HG03095 (cell line): ENCODE data around the gene GTF2I.
"Not testable (repeated sequence)": the region's sequence is repeated elsewhere in the genome, so short reads cannot be mapped to it uniquely, and the experiment has no call there.

Experiments
- ATAC-seq: cut with Tn5 transposase; IDR thresholded peaks from one replicate; pipeline ENCODE4 v1.9.1; 2021; ENCODE audit warnings: moderate library complexity; ENCODE audit not compliant: unreplicated experiment

Gene GTF2I

DNA sequence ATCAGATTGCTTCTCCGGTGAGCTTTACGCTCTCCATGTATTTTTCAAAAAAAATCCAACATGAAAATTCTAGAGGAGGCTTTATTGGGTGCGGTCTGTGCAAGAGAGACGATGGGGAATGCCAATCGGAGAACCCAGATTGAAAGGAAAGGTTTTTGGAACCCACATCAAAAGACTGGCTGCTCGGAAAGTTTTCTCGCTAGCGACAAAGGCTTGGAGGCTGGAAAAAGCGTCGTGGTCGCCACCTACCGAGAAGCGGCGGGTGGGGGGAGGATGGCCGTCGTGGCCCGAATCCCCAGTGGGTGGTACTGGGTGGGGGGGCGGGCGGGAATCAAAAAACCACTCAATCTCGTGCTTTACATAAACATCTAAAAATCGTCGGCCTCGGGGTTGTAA lies 1.1 kb upstream of the GTF2I start:
- no peak for ATAC-seq

DNA sequence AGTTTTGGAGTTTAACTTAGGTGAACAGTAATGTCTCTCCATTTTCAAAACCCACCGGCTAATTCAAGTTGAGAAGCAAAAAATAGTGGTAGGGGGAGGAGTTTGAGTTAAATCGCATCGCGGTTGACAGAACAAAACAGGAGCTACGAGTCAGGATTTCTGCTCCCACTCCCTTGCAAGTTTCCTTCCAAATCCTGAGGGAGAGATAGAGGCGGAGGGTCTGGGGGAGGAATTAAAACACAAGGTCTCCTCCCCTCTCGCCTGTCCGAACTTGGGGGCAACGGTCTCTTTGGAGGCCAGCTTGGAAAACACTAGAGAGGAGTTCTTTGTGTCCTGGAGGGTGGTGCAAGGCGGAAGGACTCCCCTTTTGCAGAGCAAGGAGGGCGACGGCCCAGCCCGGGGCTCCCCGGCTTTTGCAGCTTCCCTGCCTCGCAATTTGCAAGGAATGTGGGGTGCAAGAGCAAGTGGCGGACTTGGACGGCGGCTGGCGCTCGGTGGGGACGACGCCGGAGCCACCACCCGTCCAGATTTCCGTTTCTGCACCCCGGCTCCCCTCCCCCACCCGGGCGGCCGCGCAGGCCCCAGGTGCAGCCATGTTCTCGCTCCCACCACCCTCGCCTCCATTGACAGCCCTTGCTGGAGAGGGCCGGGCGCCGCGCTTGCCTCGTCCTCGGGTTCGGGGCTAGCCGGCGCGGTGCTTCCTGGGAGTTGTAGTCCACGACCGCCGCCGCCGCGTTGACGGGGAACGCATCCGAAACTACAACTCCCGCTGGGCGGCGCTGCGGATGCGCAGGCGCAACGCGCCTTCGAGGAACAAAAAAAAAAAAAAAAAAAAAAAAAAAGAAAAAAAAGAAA lies 454 bp upstream of the GTF2I start:
- ATAC-seq: peak; percentile 60

DNA sequence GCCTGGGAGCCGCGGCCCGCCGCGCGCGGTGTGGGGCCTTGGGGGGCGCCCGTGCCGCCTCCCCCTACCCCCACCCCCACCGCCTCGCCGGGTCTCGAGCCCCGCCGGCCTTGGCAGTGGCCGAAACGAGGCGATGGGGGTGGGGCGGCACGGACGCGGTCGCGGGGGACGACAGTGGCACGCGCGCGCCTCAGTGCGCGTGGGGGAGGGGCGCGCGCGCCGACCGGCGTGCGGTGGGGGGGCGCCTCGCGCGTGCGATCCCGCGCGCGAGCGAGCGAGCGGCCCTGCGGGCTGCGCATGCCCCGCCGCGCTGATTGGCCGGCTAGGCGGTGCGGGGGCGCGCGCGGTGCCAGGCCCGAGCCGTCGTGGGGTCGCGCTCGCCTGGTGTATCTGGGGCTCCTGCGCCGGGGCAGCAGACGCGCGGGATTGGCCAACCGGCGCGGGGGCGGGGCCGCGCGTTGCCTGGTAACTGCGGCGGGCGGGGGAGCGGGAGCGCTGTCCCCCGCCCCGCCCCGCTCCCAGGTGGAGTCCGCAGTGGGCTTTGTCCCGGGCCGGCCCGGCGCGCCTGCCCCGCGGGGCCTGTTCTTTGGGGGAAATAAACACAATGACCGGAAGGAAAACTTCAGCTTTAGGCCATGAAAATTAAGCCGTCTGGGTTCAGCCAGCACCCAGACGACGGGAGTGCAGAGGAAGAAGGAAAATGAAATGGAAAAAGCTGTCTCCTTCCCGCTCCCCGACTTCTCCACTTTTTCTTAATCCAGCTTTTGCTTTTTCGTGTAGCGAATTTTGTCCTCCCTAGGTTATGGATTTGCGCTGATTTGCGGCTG lies 873 bp downstream of the GTF2I start:
- peak; percentile 47 for ATAC-seq

DNA sequence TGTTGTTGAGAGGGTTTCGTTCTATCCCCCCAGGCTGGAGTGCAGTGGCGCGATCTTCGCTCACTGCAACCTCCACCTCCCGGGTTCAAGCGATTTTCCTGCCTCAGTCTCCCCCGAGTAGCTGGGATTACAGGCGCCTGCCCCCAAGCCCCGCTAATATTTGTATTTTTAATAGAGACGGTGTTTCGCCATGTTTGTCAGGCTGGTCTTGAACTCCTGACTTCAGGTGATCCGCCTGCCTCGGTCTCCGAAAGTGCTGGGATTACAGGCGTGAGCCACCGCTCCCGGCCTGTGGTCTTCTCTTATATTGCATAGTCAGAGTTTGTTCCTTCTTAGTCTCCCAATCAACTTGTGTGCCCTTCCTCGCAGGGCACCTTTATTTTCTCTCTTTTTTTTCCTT lies 2.7 kb downstream of the GTF2I start:
- ATAC-seq: not testable (repeated sequence)

DNA sequence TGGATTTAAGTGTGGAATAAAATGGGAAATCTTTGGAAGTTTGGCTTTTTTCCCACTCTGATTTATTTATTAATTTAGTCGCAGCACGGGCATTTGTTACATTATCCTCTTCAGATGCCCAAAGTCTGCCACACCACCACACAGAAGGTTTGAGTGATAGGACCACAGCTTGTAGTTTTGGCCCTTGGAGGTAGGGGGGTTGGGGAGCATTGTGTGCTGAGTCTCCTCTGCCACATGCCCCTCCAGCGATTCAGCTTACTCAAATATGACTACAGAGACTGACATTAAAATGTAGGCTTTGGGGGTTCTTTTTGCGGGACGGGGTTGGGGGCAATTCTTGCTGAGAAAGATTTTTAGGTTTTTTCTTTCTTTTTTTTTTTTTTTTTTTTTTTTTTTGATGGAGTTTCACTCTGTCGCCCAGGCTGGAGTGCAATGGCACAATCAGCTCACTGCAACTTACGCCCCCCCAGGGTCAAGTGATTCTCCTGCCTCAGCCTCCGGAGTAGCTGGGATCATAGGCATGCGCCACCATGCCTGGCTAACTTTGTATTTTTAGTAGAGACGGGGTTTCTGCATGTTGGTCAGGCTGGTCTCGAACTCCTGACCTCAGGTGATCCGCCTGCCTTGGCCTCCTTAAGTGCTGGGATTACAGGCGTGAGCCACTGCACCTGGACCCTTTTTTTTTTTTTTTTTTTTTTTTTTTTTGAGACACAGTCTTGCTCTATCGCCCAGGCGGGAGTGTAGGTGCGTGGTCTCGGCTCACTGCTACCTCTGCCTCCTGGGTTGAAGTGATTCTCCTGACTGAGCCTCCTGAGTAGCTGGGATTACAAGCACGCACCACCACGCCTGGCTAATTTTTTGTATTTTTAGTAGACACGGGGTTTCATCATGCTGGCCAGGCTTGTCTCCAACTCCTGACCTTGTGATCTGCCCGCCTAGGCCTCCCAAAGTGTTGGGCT lies 4.6 kb downstream of the GTF2I start:
- ATAC-seq: not testable (repeated sequence)

DNA sequence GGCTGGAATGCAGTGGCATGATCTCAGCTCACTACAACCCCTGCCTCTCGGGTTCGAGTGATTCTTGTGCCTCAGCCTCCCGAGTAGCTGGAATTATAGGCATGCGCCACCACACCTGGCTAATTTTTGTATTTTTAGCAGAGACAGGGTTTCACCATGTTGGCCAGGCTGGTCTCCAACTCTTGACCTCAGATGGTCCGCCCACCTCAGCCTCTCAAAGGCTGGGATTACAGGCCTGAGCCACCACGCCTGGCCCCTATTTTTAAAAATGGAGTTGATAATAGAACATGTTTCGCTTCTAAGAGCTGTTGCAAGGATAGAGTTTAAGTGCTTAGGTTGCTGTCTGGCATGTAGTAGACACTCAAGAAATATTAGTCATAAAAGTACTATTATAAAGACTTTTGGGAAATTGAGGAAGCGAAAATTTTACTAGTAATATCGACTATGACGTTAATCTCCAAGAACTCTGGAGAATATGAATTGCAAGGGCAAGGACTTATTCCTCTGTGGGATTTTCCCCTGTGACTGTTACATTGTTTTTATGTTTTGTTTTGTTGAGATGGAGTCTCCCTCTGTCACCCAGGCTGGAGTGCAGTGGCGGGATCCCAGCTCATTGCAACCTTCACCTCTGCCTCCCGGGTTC lies 7.9 kb downstream of the GTF2I start:
- no peak for ATAC-seq

DNA sequence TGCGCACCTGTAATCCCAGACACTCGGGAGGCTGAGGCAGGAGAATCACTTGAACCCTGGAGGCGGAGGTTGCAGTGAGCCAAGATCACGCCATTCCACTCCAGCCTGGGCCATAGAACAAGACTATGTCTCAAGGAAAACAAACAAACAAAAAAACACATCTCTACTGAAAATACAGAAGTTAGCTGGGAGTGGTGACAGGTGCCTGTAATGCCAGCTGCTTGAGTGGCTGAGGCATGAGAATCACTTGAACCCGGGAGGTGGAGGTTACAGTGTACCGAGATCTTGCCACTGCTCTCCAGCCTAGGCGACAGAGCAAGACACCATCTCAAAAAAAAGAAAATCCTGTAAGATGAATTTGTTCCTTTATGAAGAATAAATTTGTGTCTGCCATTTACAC lies 9.5 kb downstream of the GTF2I start:
- not testable (repeated sequence) for ATAC-seq

DNA sequence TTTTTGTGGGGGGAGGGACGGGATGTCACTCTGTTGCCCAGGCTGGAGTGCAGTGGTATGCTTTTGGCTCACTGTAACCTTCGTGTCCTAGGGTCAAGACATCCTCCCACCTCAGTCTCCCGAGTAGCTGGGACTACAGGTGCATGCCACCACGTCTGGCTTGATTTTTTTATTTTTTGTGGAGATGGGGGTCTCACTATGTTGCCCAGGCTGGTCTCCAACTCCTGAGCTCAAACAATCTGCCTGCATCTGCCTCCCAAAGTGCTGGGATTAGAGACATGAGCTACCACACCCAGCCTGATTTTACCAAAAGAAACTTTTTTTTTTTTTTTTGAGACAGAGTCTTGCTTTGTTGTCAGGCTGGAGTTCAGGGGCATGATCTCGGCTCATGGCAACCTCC lies 10.0 kb downstream of the GTF2I start:
- not testable (repeated sequence) for ATAC-seq

DNA sequence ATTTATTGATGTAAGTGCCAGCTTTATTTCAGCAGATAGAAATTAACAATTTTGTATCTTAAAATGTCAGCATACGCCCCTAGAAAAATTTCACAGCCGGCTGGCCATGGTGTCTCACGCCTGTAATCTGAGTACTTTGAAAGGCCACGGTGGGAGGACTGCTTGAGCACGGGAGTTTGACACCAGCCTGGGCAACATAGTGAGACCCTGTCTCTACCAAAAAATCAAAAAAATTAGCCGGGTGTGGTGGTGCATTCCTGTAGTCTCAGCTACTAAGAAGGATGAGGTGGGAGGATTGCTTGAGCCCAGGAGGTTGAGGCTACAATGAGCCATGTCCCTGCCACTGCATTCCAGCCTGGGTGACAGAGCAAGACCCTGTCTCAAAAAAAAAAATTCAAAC lies 14.1 kb downstream of the GTF2I start:
- no peak for ATAC-seq

DNA sequence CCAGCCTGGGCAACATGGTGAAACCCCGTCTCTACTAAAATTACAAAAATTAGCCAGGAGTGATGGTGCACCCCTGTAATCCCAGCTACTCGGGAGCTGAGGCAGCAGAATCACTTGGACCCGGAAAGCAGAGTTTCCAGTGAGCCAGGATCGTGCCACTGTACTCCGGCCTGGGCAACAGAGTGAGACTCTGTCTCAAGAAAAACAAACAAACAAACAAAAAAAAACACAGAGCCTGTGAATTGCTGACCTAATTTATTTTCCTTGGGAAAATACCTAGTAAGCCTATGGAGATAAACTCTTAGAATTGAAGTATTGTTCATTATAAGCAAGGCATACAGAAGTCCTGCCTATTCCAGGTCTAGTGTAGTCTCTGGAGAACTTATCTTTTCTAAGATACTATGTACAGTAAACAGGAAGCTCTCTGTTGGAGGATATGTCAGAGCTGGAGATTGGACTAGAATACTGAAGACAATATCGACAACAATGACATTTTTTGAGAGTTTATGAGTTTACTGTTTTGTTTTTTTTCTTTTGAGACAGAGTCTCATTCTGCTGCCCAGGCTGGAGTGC lies 14.9 kb downstream of the GTF2I start:
- ATAC-seq: no peak

DNA sequence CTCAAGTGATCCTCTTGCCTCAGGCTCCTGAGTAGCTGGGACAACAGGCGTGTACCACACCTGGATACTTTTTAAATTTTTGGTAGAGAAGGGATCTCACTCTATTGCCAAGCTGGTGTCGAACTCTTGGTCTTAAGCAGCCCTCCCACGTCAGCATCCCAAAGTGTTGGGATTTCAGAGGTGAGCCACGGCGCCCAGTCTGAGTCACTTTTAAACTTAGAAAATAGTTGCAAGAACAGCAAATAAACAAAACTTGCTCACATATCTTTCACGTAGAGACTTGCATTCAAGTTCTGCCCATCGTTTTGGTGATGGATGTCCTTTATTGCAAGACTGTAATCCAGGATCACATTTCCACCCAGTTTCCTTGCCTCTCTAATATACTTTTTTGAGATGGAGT lies 16.6 kb downstream of the GTF2I start:
- ATAC-seq: no peak

DNA sequence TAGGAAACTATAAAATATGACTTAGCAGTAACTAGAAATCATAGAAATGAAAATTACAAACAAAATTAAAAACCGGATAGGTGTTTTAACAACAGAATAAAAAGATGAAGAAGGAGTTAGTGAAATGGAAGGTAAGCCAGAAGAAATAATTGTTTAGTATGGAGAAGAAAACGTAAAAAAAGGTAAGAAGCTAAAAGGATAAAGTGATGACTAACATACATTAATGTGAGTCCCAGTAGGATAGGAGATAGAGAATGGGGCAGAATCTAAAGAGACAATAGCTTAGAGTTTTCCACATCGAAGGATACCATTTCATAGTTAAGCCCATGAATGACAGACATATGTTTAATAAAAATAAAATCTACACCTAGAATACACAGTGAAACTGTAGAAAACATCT lies 25.3 kb downstream of the GTF2I start:
- ATAC-seq: no peak

DNA sequence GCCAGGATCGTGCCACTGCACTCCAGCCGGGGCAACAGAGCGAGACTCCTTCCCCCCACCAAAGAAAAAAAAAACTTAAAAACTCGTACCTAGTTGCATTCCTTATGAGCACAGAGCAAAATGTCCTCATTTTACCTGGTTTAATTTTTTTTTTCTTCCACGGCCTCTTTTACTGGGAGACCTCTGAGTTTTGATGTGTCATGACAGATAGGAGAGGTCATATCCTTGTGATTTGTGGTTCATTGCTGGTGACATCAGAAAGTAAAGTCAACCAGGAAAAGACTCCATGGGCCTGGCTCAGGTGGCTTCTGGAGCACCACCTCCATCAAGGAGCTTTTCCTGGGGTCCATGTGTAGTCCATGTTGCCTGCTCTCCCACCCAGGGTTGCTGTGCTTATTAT lies 26.3 kb downstream of the GTF2I start:
- no peak for ATAC-seq

DNA sequence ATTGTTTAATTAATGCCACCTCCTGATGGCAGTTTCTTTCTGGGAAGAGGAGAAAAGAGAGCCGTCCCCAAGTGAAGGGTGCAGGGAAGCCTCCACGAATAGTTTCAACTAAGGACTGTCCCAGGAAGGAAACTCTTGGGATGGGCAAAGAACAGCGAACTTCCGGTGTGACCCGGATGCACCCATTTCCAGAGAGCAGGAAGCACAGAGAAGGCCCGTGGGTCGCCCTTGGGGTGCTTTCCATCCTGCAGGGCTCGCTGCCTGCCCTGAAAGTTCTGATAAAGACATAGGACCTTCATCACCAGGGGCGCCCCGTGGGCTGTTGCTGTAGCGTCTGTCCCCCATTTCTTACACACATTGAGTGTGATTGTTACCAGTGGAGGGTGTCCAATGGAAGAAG lies 27.0 kb downstream of the GTF2I start:
- no peak for ATAC-seq

DNA sequence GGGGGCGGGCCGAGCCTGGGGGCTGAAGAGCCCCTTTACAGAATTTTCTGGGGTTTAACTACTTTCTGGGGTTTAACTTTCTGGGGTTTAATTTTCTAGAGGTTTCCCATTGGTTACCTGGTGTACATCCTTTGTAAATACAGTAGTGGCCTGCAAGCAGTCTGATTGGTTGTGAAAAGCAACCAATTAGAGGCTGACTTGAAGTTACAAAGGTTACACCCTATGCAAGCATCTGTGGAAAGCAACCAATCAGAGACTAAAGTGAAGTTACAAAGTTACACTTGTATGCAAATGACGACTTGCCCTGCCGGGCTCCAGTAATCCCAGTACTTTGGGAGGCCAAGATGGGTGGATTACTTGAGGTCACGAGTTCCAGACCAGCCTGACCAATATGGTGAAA lies 27.4 kb downstream of the GTF2I start:
- ATAC-seq: no peak

DNA sequence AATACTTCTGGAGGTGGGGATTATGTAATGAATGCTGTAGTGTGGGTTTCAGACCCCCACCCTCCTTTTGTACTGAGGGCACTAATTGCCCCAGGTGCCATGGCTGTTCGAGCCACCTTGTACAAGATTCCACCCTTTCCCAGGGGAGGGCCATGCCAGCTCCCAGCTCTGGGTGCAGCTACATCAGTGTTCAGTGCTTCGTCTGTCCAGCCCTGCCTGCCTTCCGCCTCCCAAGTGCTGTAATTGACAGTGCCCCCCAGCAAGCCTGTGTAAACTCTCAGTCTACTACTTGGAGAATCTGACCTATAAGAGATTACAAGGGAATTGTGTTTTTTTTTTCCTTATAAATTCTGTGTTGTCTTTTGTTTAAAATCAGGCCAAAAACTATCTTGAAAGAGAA lies 33.0 kb downstream of the GTF2I start:
- ATAC-seq: no peak

DNA sequence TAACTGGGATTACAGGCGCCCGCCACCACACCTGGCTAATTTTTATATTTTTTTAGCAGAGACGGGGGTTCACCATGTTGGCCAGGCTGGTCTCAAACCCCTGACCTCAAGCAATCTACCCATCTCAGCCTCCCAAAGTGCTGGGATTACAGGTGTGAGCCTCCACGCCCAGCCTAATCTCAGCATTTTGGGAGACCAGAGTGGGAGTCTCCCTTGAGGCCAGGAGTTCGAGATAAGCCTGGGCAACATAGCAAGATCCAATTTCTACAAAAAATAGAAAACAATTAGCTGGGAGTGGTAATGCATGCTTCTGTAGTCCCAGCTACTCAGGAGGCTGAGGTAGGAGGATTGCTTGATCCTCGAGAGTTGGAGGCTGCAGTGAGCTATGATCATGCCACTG lies 46.9 kb downstream of the GTF2I start:
- not testable (repeated sequence) for ATAC-seq

DNA sequence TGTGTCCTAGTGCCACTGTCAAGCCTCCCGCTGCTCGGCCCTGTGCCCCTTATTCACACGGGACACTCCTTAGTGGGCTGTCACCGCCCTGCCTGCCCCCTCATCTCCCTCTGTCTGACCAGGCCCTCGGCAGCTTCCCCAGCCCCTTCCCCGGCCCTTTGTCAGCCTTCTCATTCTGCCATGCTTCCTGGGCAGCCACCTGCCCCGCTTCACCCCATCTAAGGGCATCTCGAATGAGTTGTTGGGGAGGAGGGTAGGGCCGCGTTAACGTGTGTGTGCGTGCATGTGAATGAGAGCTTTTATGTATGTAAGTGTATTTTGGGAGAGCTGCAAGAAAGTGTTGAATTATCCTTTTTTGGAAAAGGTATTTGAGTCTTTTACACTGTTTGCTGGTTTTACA lies 49.7 kb downstream of the GTF2I start:
- no peak for ATAC-seq

DNA sequence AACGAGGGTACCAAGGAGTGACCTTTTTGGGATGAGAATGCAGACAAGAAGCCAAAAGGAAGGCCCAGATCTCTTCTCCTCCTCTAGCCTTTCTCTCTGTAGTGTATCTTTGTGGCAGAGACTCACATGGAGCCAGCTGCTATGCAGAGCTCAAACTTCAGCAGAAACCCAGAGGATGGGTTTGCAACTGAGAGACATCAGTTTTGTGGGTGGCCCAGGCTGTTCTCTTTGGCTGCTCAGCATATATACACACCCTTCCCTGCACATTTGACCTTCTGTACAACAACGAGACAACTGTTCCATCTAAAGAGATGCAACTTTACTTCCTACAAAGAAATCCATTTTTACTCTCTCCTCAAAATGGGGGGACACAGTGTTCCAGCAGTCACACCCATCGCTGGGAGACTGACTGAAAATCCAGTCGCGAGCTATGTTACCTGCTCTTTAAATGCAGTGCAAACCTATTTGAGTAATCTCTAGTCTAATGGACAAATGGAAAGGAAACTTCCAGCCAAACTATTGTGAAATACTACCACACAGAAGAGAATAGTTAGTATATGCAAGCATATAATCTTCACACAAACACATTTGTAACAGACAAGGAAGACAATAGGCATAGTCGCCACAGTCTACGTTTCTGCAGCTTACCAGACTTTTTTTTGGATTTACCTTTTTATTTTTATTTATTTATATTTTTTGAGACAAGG lies 51.2 kb downstream of the GTF2I start:
- no peak for ATAC-seq
